ENCODE data around the gene POP4. TPM values are rescaled to one million over a fixed set of nuclear protein-coding genes. Genes with fewer than 3 reads are reported as not detected.

The POP4 gene
- total RNA-seq, 4 donors from 2014 or later: 59.9 to 64.5 (median 61.3) TPM

- intact Hi-C loops (cut with DNase I; ENCODE audit: low total_unique reads): no loop called here
- ATAC-seq: no peak
- no peaks in the 10 kb centered on the region for H3K4me1 ChIP-seq
- H3K9me3 ChIP-seq: no peaks in the 10 kb centered on the region
- no peak for DNase-seq
- H3K4me3 ChIP-seq: no peak overlapping the region
- H3K27me3 ChIP-seq: peaks cover 5 to 37% (median 21%) of the 10 kb centered on the region in 3 donors
- TF ChIP-seq POLR2A (IDR thresholded peaks at IDR 0.05): no peak
- in situ Hi-C loops (cut with MboI; ENCODE audit: low sequenced_read_pairs in 4 of 4): no loop called here
- H3K27ac ChIP-seq: no peak overlapping the region
- H3K36me3 ChIP-seq: no peaks in the 10 kb centered on the region
Observed at GRCh38 chr19:29576761-29577648, 29.1 kb upstream of the POP4 start.

GRCh38 chr19:29577649-29577963 lies 28.5 kb upstream of the POP4 start:
- no peak for ATAC-seq
- in situ Hi-C loops (cut with MboI; ENCODE audit: low sequenced_read_pairs in 4 of 4) (no loop called here), intact Hi-C loops (cut with DNase I; ENCODE audit: low total_unique reads) (no loop called here)
- no peaks in the 10 kb centered on the region for H3K4me1 ChIP-seq
- TF ChIP-seq POLR2A (IDR thresholded peaks at IDR 0.05) (no peak), CTCF (IDR thresholded peaks at IDR 0.05 in 4 of 5, conservative IDR thresholded peaks at IDR 0.05 in 1 of 5) (no peak)
- peaks cover 5 to 37% (median 17%) of the 10 kb centered on the region in 3 donors for H3K27me3 ChIP-seq
- no peak overlapping the region for H3K4me3 ChIP-seq
- H3K36me3 ChIP-seq: no peaks in the 10 kb centered on the region
- no peak for DNase-seq
- H3K9me3 ChIP-seq: no peaks in the 10 kb centered on the region
- no peak overlapping the region for H3K27ac ChIP-seq

- H3K27me3 ChIP-seq: peaks cover 5 to 34% (median 14%) of the 10 kb centered on the region in 3 donors
- intact Hi-C loops (cut with DNase I; ENCODE audit: low total_unique reads) (no loop called here), in situ Hi-C loops (cut with MboI; ENCODE audit: low sequenced_read_pairs in 4 of 4) (no loop called here)
- TF ChIP-seq CTCF (IDR thresholded peaks at IDR 0.05 in 4 of 5, conservative IDR thresholded peaks at IDR 0.05 in 1 of 5) (no peak), POLR2A (IDR thresholded peaks at IDR 0.05) (no peak)
- DNase-seq: no peak
- H3K4me1 ChIP-seq: no peaks in the 10 kb centered on the region
- H3K9me3 ChIP-seq: no peaks in the 10 kb centered on the region
- H3K27ac ChIP-seq: no peak overlapping the region
- no peak overlapping the region for H3K4me3 ChIP-seq
- no peaks in the 10 kb centered on the region for H3K36me3 ChIP-seq
- no peak for ATAC-seq
Observed at GRCh38 chr19:29578349-29578748, 27.7 kb upstream of the POP4 start.

- no peak overlapping the region for H3K4me3 ChIP-seq
- intact Hi-C loops (cut with DNase I; ENCODE audit: low total_unique reads): no loop called here
Observed at GRCh38 chr19:29579308-29579910, 26.7 kb upstream of the POP4 start.

More at GRCh38 chr19:29579308-29579910, 26.7 kb upstream of the POP4 start:
- ATAC-seq (no peak), DNase-seq (no peak)
- no peak for TF ChIP-seq POLR2A (IDR thresholded peaks at IDR 0.05)
- no peak for TF ChIP-seq CTCF (IDR thresholded peaks at IDR 0.05 in 4 of 5, conservative IDR thresholded peaks at IDR 0.05 in 1 of 5)
- H3K9me3 ChIP-seq: no peaks in the 10 kb centered on the region
- in situ Hi-C loops (cut with MboI; ENCODE audit: low sequenced_read_pairs in 4 of 4): no loop called here
- peaks cover 5 to 31% (median 10%) of the 10 kb centered on the region in 3 donors for H3K27me3 ChIP-seq
- H3K27ac ChIP-seq: no peak overlapping the region
- no peaks in the 10 kb centered on the region for H3K4me1 ChIP-seq
- no peaks in the 10 kb centered on the region for H3K36me3 ChIP-seq
